Gastrocnemius medialis (tissue), 4 donors: Measurements from ENCODE around the gene EEFSEC. TPM values are rescaled to one million over a fixed set of nuclear protein-coding genes. Genes with fewer than 3 reads are reported as not detected.

Source experiments
- ATAC-seq, 2 donors: fragments of 150-250 bp; one replicate each; pipeline ENCODE4 v1.9.1; 2016
- DNase-seq, 2 donors: peaks; one replicate each; pipeline ENCODE4 v3.0.0-alpha.2; 2019
- H3K27ac ChIP-seq, 4 donors: fragments of 200-600 bp; sonication (generic); 1 replicate in 1 of 4; 2 replicates in 3 of 4; pipeline ENCODE4 v1.5.1; 2016 to 2018; ENCODE audit warnings: mild to moderate bottlenecking in 2 of 4, moderate library complexity in 1 of 4
- H3K27me3 ChIP-seq, 3 donors: fragments of 200-600 bp; sonication (generic) in 2 of 3; 1 replicate in 1 of 3; 2 replicates in 2 of 3; pipeline versions ENCODE4 v1.5.1 to v1.6.0; 2016 to 2019; ENCODE audit warnings: mild to moderate bottlenecking in 1 of 3, moderate library complexity in 1 of 3
- H3K36me3 ChIP-seq, 2 donors: fragments of 200-600 bp; sonication (generic) in 1 of 2; one replicate each; pipeline ENCODE4 v1.5.1; 2017 to 2018
- H3K4me1 ChIP-seq, 2 donors: fragments of 200-600 bp; sonication (generic) in 1 of 2; one replicate each; pipeline ENCODE4 v1.5.1; 2016 to 2017; ENCODE audit warnings: mild to moderate bottlenecking in 2 of 2
- H3K4me3 ChIP-seq, 4 donors: fragments of 200-600 bp; sonication (generic) in 3 of 4; 1 replicate in 1 of 4; 2 replicates in 3 of 4; pipeline ENCODE4 v1.5.1; 2016 to 2019; ENCODE audit warnings: mild to moderate bottlenecking in 2 of 4
- H3K9me3 ChIP-seq, 3 donors: fragments of 200-600 bp; sonication (generic) in 2 of 3; 1 replicate in 1 of 3; 2 replicates in 2 of 3; pipeline ENCODE4 v1.5.1; 2016 to 2019
- POLR2A ChIP-seq, 2 donors: fragments of 450-650 bp; IDR thresholded peaks; one replicate each; pipeline ENCODE4 v1.6.1; 2017; ENCODE audit warnings: antibody characterized with exemption in 2 of 2, mild to moderate bottlenecking in 2 of 2, moderate library complexity in 2 of 2
- in situ Hi-C, 4 donors: fragments of 200-750 bp; cut with MboI; loops; one replicate each; pipeline versions ENCODE4 v1.15.0 to v1.8.0; 2017; ENCODE audit warnings: low sequenced_read_pairs in 4 of 4
- intact Hi-C: fragments of 100-400 bp; cut with DNase I; formaldehyde crosslinking; loops from one replicate; pipeline ENCODE4 v1.15.1; 2023; ENCODE audit warnings: low total_unique reads
- total RNA-seq, 4 donors: library from RNA; depleted of rRNA; stranded (reverse); fragments of >200 nt; gene quantifications; one replicate each; pipeline versions ENCODE4 v1.1.0 to v1.2.3, GENCODE V29; 2016
- TF ChIP-seq, protein P1 (sequence below), 5 experiments: fragments of 450-650 bp in 3 of 5; fragments of 200-600 bp in 2 of 5; sonication (generic) in 2 of 5; IDR thresholded peaks in 4 of 5; conservative IDR thresholded peaks in 1 of 5; 1 replicate in 4 of 5; 2 replicates in 1 of 5; pipeline ENCODE4 v1.5.1; 2016 to 2019; ENCODE audit warnings: antibody characterized with exemption in 5 of 5, mild to moderate bottlenecking in 3 of 5, moderate library complexity in 3 of 5

EEFSEC gene
- total RNA-seq, 4 donors from 2014 or later, result 21.0 to 29.4 (median 23.4) TPM

GRCh38 chr3:128301186-128302023, 148.1 kb downstream of the EEFSEC start:
- intact Hi-C loops (no loop called here), in situ Hi-C loops (no loop called here)
- Histone ChIP-seq H3K27me3 (no peaks in the 10 kb centered on the region), H3K4me1 (peaks cover 0 to 12% of the 10 kb centered on the region in 2 donors), H3K9me3 (no peaks in the 10 kb centered on the region), H3K4me3 (no peak overlapping the region), H3K36me3 (no peaks in the 10 kb centered on the region), H3K27ac (no peak overlapping the region)
- ATAC-seq (no peak), DNase-seq (no peak)
- TF ChIP-seq POLR2A (IDR thresholded peaks at IDR 0.05), result no peak
- TF ChIP-seq, protein P1, sequence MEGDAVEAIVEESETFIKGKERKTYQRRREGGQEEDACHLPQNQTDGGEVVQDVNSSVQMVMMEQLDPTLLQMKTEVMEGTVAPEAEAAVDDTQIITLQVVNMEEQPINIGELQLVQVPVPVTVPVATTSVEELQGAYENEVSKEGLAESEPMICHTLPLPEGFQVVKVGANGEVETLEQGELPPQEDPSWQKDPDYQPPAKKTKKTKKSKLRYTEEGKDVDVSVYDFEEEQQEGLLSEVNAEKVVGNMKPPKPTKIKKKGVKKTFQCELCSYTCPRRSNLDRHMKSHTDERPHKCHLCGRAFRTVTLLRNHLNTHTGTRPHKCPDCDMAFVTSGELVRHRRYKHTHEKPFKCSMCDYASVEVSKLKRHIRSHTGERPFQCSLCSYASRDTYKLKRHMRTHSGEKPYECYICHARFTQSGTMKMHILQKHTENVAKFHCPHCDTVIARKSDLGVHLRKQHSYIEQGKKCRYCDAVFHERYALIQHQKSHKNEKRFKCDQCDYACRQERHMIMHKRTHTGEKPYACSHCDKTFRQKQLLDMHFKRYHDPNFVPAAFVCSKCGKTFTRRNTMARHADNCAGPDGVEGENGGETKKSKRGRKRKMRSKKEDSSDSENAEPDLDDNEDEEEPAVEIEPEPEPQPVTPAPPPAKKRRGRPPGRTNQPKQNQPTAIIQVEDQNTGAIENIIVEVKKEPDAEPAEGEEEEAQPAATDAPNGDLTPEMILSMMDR (IDR thresholded peaks at IDR 0.05 in 4 of 5, conservative IDR thresholded peaks at IDR 0.05 in 1 of 5), result no peak

DNA sequence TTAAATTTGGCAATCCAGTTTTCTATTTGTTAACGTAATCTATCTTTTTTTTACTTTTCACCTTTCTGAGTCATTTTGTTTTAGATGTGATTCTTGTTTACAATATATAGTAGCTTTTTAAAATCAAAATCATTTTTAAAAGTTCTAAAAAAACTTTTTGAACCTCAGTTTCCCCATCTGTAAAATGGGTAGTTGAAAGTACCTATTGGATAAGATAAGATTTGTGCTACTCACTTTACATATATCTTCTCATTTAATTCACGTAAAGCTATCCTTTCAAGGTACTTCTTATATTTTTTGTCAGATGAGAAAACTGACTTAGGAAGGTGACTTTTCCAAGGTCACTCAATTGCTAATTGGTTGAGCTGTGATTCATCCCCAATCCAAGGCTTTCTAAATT, 153.2 kb downstream of the EEFSEC start:
- no peak for DNase-seq
- peaks cover 10 to 17% of the 10 kb centered on the region in 2 donors for H3K4me1 ChIP-seq
- H3K36me3 ChIP-seq, result no peaks in the 10 kb centered on the region
- TF ChIP-seq, protein P1 (IDR thresholded peaks at IDR 0.05 in 4 of 5, conservative IDR thresholded peaks at IDR 0.05 in 1 of 5), result no peak
- TF ChIP-seq POLR2A (IDR thresholded peaks at IDR 0.05), result no peak
- in situ Hi-C loops, result no loop called here
- H3K27me3 ChIP-seq, result no peaks in the 10 kb centered on the region
- H3K27ac ChIP-seq, result no peak overlapping the region
- intact Hi-C loops, result loop anchor here (5.0 kb wide), 1 partner anchor 191 kb away; no protein-coding TSS in a partner anchor
- ATAC-seq, result no peak
- no peaks in the 10 kb centered on the region for H3K9me3 ChIP-seq
- no peak overlapping the region for H3K4me3 ChIP-seq

DNA sequence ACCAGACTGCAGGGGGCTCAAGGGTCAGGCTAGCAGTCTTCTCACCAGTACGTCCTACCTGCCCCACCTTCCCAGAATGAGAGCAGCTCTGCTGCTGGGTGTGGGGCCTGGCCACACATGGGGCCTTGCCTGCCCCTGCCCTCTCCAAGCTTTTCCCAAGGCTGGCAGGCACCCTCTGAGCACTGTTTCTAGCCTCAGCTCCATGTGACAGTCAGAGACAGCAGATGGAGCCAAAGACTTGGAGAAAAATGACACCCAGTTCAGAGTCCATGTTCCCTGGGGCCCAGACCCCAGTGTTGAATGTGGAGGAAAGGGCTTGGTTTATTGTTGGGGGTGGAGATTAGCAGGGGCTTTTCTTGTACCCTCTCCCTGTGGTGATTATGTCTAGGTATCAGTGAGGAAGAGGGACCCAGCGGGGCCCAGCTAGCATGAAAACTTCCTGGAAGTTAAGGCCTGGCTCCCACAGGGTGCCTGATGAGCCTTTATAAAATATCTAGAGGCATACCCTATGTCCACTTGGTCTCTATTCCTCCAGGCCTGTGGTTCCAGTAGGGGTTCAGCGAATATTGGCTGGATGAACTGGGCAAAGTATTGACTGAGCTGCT, 153.8 kb downstream of the EEFSEC start:
- Histone ChIP-seq H3K27me3 (no peaks in the 10 kb centered on the region), H3K27ac (no peak overlapping the region), H3K9me3 (no peaks in the 10 kb centered on the region), H3K4me1 (peaks cover 11 to 17% of the 10 kb centered on the region in 2 donors), H3K4me3 (no peak overlapping the region), H3K36me3 (no peaks in the 10 kb centered on the region)
- no peak for ATAC-seq
- in situ Hi-C loops (no loop called here), intact Hi-C loops (loop anchor here (5.0 kb wide), 1 partner anchor 190 kb away; no protein-coding TSS in a partner anchor)
- no peak for DNase-seq
- no peak for TF ChIP-seq POLR2A (IDR thresholded peaks at IDR 0.05)
- TF ChIP-seq, protein P1 (IDR thresholded peaks at IDR 0.05 in 4 of 5, conservative IDR thresholded peaks at IDR 0.05 in 1 of 5), result peak in 1 of 5 experiments; percentile 13

- Histone ChIP-seq H3K9me3 (no peaks in the 10 kb centered on the region), H3K4me1 (peaks cover 11 to 17% of the 10 kb centered on the region in 2 donors), H3K4me3 (no peak overlapping the region), H3K36me3 (no peaks in the 10 kb centered on the region), H3K27ac (no peak overlapping the region), H3K27me3 (no peaks in the 10 kb centered on the region)
- intact Hi-C loops (loop anchor here (5.0 kb wide), 1 partner anchor 189 kb away; no protein-coding TSS in a partner anchor), in situ Hi-C loops (no loop called here)
- ATAC-seq (no peak), DNase-seq (no peak)
- TF ChIP-seq, protein P1 (IDR thresholded peaks at IDR 0.05 in 4 of 5, conservative IDR thresholded peaks at IDR 0.05 in 1 of 5), result no peak
- TF ChIP-seq POLR2A (IDR thresholded peaks at IDR 0.05), result no peak
These were observed 154.6 kb downstream of the EEFSEC start for GRCh38 chr3:128307781-128308469.
